CD4-positive, CD25-positive, alpha-beta regulatory T cell (primary cell): ENCODE results near the gene DISC1. TPM values are rescaled to one million over a fixed set of nuclear protein-coding genes. Genes with fewer than 3 reads are reported as not detected.

Source experiments
- ATAC-seq, 2 donors: fragments of 150-1000 bp; cut with Tn5 transposase; one replicate each; pipeline ENCODE4 v1.10.0; 2021; ENCODE audit warnings: low read depth in 2 of 2, moderate number of reproducible peaks in 2 of 2, moderate library complexity in 1 of 2
- DNase-seq, 3 donors: peaks; one replicate each; pipeline versions ENCODE4 v3.0.0 to v3.0.0-alpha.2; 2012 to 2022; ENCODE audit warnings: mixed read lengths in 1 of 3
- H3K27ac ChIP-seq: one replicate; pipeline ENCODE4 v1.7.0; 2013; ENCODE audit warnings: mild to moderate bottlenecking, low read length; ENCODE audit not compliant: insufficient read depth, poor library complexity, severe bottlenecking
- H3K27me3 ChIP-seq: one replicate; pipeline ENCODE4 v1.7.0; 2013; ENCODE audit warnings: low read length; ENCODE audit not compliant: control insufficient read depth, insufficient read depth
- H3K36me3 ChIP-seq: one replicate; pipeline ENCODE4 v1.7.0; 2013; ENCODE audit warnings: mild to moderate bottlenecking, low read length, moderate library complexity; ENCODE audit not compliant: control insufficient read depth, insufficient read depth
- H3K4me1 ChIP-seq: 2 replicates; pipeline ENCODE4 v1.7.0; 2013; ENCODE audit warnings: mild to moderate bottlenecking, low read length; ENCODE audit not compliant: insufficient read depth, control insufficient read depth, poor library complexity, severe bottlenecking
- H3K4me3 ChIP-seq: one replicate; pipeline ENCODE4 v1.7.0; 2013; ENCODE audit warnings: low read depth, mild to moderate bottlenecking, low read length, moderate library complexity
- H3K9me3 ChIP-seq, 2 experiments: 1 replicate in 1 of 2; 2 replicates in 1 of 2; pipeline ENCODE4 v1.7.0; 2013; ENCODE audit warnings: low read length in 2 of 2, mild to moderate bottlenecking in 1 of 2, moderate library complexity in 1 of 2; ENCODE audit not compliant: control insufficient read depth in 2 of 2
- H3K27ac Mint-ChIP-seq, 3 donors: one replicate each; pipeline ENCODE4 v1.8.0; 2020 to 2022; ENCODE audit warnings: mild to moderate bottlenecking in 3 of 3, mixed read lengths in 3 of 3, moderate library complexity in 2 of 3
- H3K27me3 Mint-ChIP-seq: one replicate; pipeline ENCODE4 v1.8.0; 2022; ENCODE audit warnings: mild to moderate bottlenecking, mixed read lengths
- H3K36me3 Mint-ChIP-seq: one replicate; pipeline ENCODE4 v1.8.0; 2020; ENCODE audit warnings: mixed read lengths
- H3K4me1 Mint-ChIP-seq, 4 donors: one replicate each; pipeline ENCODE4 v1.8.0; 2020 to 2022; ENCODE audit warnings: mixed read lengths in 4 of 4, mild to moderate bottlenecking in 1 of 4
- H3K4me3 Mint-ChIP-seq, 4 donors: one replicate each; pipeline ENCODE4 v1.8.0; 2020 to 2022; ENCODE audit warnings: mild to moderate bottlenecking in 4 of 4, mixed read lengths in 4 of 4, moderate library complexity in 3 of 4
- H3K9me3 Mint-ChIP-seq, 7 donors: one replicate each; pipeline ENCODE4 v1.8.0; 2020 to 2022; ENCODE audit warnings: mixed read lengths in 7 of 7, mild to moderate bottlenecking in 3 of 7, moderate library complexity in 2 of 7
- polyA plus RNA-seq, 4 donors: library from polyadenylated mRNA; unstranded; fragments of 300-500 nt; fragmentation: Illumina TruSeq; gene quantifications; one replicate each; pipeline ENCODE4 v1.2.3, GENCODE V29; 2021
- total RNA-seq: library from RNA; stranded (reverse); gene quantifications from one replicate; pipeline ENCODE4 v1.2.3, GENCODE V29; 2022

Gene DISC1
- total and polyA plus RNA-seq, 5 donors from 2014 or later, result 0.78 to 25.5 (median 2.5) TPM

- no peak for ATAC-seq
Measured at GRCh38 chr1:231684356-231685244, 58.0 kb downstream of the DISC1 start.

GRCh38 chr1:231686384-231686783, 59.8 kb downstream of the DISC1 start:
- Histone ChIP-seq H3K27ac (no peak overlapping the region), H3K4me1 (no peaks in the 10 kb centered on the region), H3K4me3 (no peak overlapping the region), H3K27me3 (no peaks in the 10 kb centered on the region), H3K9me3 (peaks cover 0 to 5% of the 10 kb centered on the region in 2 experiments), H3K36me3 (no peaks in the 10 kb centered on the region)
- H3K27ac Mint-ChIP-seq, result no peak overlapping the region
- no peak for DNase-seq
- peaks cover 9% of the 10 kb centered on the region for H3K36me3 Mint-ChIP-seq
- no peak for ATAC-seq
- peaks cover 0 to 8% (median 6%) of the 10 kb centered on the region in 7 donors for H3K9me3 Mint-ChIP-seq
- no peak overlapping the region for H3K4me3 Mint-ChIP-seq
- no peaks in the 10 kb centered on the region for H3K27me3 Mint-ChIP-seq
- H3K4me1 Mint-ChIP-seq, result peaks cover 0 to 9% (median 8%) of the 10 kb centered on the region in 4 donors

More at GRCh38 chr1:231684356-231685244, 58.0 kb downstream of the DISC1 start:
- H3K27ac Mint-ChIP-seq, result no peak overlapping the region
- no peaks in the 10 kb centered on the region for H3K27me3 Mint-ChIP-seq
- Histone ChIP-seq H3K4me3 (no peak overlapping the region), H3K36me3 (no peaks in the 10 kb centered on the region), H3K4me1 (no peaks in the 10 kb centered on the region), H3K9me3 (peaks cover 0 to 5% of the 10 kb centered on the region in 2 experiments), H3K27ac (no peak overlapping the region), H3K27me3 (no peaks in the 10 kb centered on the region)
- H3K4me1 Mint-ChIP-seq, result peaks cover 0 to 7% (median 4%) of the 10 kb centered on the region in 4 donors
- H3K4me3 Mint-ChIP-seq, result no peak overlapping the region
- no peak for DNase-seq
- H3K36me3 Mint-ChIP-seq, result peaks cover 9% of the 10 kb centered on the region
- peaks cover 0 to 8% (median 6%) of the 10 kb centered on the region in 7 donors for H3K9me3 Mint-ChIP-seq

- no peaks in the 10 kb centered on the region for H3K27me3 ChIP-seq
- Mint-ChIP-seq H3K4me3 (no peak overlapping the region), H3K4me1 (peaks cover 0 to 11% (median 8%) of the 10 kb centered on the region in 4 donors), H3K36me3 (peaks cover 12% of the 10 kb centered on the region), H3K9me3 (peaks cover 0 to 8% (median 6%) of the 10 kb centered on the region in 7 donors), H3K27me3 (no peaks in the 10 kb centered on the region), H3K27ac (no peak overlapping the region)
- ATAC-seq (no peak), DNase-seq (no peak)
- no peaks in the 10 kb centered on the region for H3K4me1 ChIP-seq
- peaks cover 0 to 5% of the 10 kb centered on the region in 2 experiments for H3K9me3 ChIP-seq
- no peak overlapping the region for H3K4me3 ChIP-seq
- no peak overlapping the region for H3K27ac ChIP-seq
- no peaks in the 10 kb centered on the region for H3K36me3 ChIP-seq
Measured at GRCh38 chr1:231688989-231689388, 62.4 kb downstream of the DISC1 start.

- H3K4me1 ChIP-seq, result no peaks in the 10 kb centered on the region
- no peak overlapping the region for H3K4me3 ChIP-seq
- ATAC-seq, result no peak
- H3K27ac ChIP-seq, result no peak overlapping the region
- H3K9me3 Mint-ChIP-seq, result peaks cover 0 to 8% (median 6%) of the 10 kb centered on the region in 7 donors
- peak overlapping the region in 1 of 3 donors; percentile 75 for H3K27ac Mint-ChIP-seq
- H3K27me3 ChIP-seq, result no peaks in the 10 kb centered on the region
- peaks cover 10% of the 10 kb centered on the region for H3K36me3 ChIP-seq
- peaks cover 0 to 16% (median 8%) of the 10 kb centered on the region in 4 donors for H3K4me1 Mint-ChIP-seq
- peaks cover 0 to 5% of the 10 kb centered on the region in 2 experiments for H3K9me3 ChIP-seq
- H3K36me3 Mint-ChIP-seq, result peaks cover 16% of the 10 kb centered on the region
- no peaks in the 10 kb centered on the region for H3K27me3 Mint-ChIP-seq
- no peak for DNase-seq
- no peak overlapping the region for H3K4me3 Mint-ChIP-seq
Measured at GRCh38 chr1:231690059-231690458, 63.5 kb downstream of the DISC1 start.

- peak overlapping the region in 1 of 3 donors; percentile 13 for H3K27ac Mint-ChIP-seq
- H3K27me3 Mint-ChIP-seq, result no peaks in the 10 kb centered on the region
- peaks cover 0 to 16% (median 8%) of the 10 kb centered on the region in 4 donors for H3K4me1 Mint-ChIP-seq
- no peak overlapping the region for H3K4me3 Mint-ChIP-seq
- DNase-seq (no peak), ATAC-seq (no peak)
- Histone ChIP-seq H3K27me3 (no peaks in the 10 kb centered on the region), H3K4me1 (no peaks in the 10 kb centered on the region), H3K4me3 (no peak overlapping the region), H3K27ac (no peak overlapping the region), H3K9me3 (no peaks in the 10 kb centered on the region), H3K36me3 (peaks cover 12% of the 10 kb centered on the region)
- H3K9me3 Mint-ChIP-seq, result peaks cover 0 to 6% (median 4%) of the 10 kb centered on the region in 7 donors
- peaks cover 28% of the 10 kb centered on the region for H3K36me3 Mint-ChIP-seq
Measured at GRCh38 chr1:231691618-231692259, 65.1 kb downstream of the DISC1 start.

GRCh38 chr1:231693361-231694074, 66.9 kb downstream of the DISC1 start:
- Mint-ChIP-seq H3K4me3 (no peak overlapping the region), H3K4me1 (peaks cover 0 to 16% (median 9%) of the 10 kb centered on the region in 4 donors), H3K27ac (no peak overlapping the region), H3K9me3 (peaks cover 0 to 2% (median 0%) of the 10 kb centered on the region in 7 donors), H3K27me3 (no peaks in the 10 kb centered on the region), H3K36me3 (peaks cover 23% of the 10 kb centered on the region)
- Histone ChIP-seq H3K9me3 (no peaks in the 10 kb centered on the region), H3K36me3 (peaks cover 15% of the 10 kb centered on the region), H3K4me1 (no peaks in the 10 kb centered on the region), H3K27ac (no peak overlapping the region), H3K27me3 (no peaks in the 10 kb centered on the region), H3K4me3 (no peak overlapping the region)
- DNase-seq, result no peak
- no peak for ATAC-seq

GRCh38 chr1:231694075-231694431, 67.5 kb downstream of the DISC1 start:
- Histone ChIP-seq H3K9me3 (no peaks in the 10 kb centered on the region), H3K27me3 (no peaks in the 10 kb centered on the region), H3K4me3 (no peak overlapping the region), H3K4me1 (no peaks in the 10 kb centered on the region), H3K27ac (no peak overlapping the region), H3K36me3 (peaks cover 16% of the 10 kb centered on the region)
- ATAC-seq, result no peak
- Mint-ChIP-seq H3K27me3 (no peaks in the 10 kb centered on the region), H3K9me3 (peaks cover 0 to 2% (median 0%) of the 10 kb centered on the region in 7 donors), H3K4me3 (no peak overlapping the region), H3K27ac (no peak overlapping the region), H3K36me3 (peaks cover 23% of the 10 kb centered on the region), H3K4me1 (peaks cover 0 to 16% (median 9%) of the 10 kb centered on the region in 4 donors)
- no peak for DNase-seq
